HG03159 (cell line): Measurements from ENCODE around the gene MPDZ.
"Not testable (repeated sequence)": the region's sequence is repeated elsewhere in the genome, so short reads cannot be mapped to it uniquely, and the experiment has no call there.

Experiments used
- ATAC-seq: cut with Tn5 transposase; IDR thresholded peaks from one replicate; pipeline ENCODE4 v1.9.1; 2021; ENCODE audit warnings: mild to moderate bottlenecking, moderate library complexity; ENCODE audit not compliant: unreplicated experiment

Gene MPDZ

GRCh38 chr9:13266167-13266566, 13.3 kb downstream of the MPDZ start:
- ATAC-seq: no peak

- ATAC-seq: no peak
Observed at GRCh38 chr9:13264788-13265187, 14.7 kb downstream of the MPDZ start.

GRCh38 chr9:13263511-13263910, 16.0 kb downstream of the MPDZ start:
- ATAC-seq: no peak

- ATAC-seq: no peak
Observed at GRCh38 chr9:13252852-13253251, 26.6 kb downstream of the MPDZ start.

- ATAC-seq: no peak
Observed at GRCh38 chr9:13244181-13244580, 35.3 kb downstream of the MPDZ start.

GRCh38 chr9:13241283-13241682, 38.2 kb downstream of the MPDZ start:
- ATAC-seq: no peak

- ATAC-seq: no peak
Observed at GRCh38 chr9:13239660-13240059, 39.8 kb downstream of the MPDZ start.

- ATAC-seq: no peak
Observed at GRCh38 chr9:13239208-13239607, 40.3 kb downstream of the MPDZ start.

- ATAC-seq: no peak
Observed at GRCh38 chr9:13234932-13235331, 44.6 kb downstream of the MPDZ start.

- ATAC-seq: no peak
Observed at GRCh38 chr9:13228431-13228830, 51.1 kb downstream of the MPDZ start.

- ATAC-seq: no peak
Observed at GRCh38 chr9:13224366-13224765, 55.1 kb downstream of the MPDZ start.

- not testable (repeated sequence) for ATAC-seq
Observed at GRCh38 chr9:13222733-13223132, 56.8 kb downstream of the MPDZ start.

GRCh38 chr9:13221741-13222140, 57.8 kb downstream of the MPDZ start:
- no peak for ATAC-seq

- no peak for ATAC-seq
Observed at GRCh38 chr9:13220837-13221236, 58.7 kb downstream of the MPDZ start.

- no peak for ATAC-seq
Observed at GRCh38 chr9:13215791-13216554, 63.5 kb downstream of the MPDZ start.

GRCh38 chr9:13213998-13214397, 65.5 kb downstream of the MPDZ start:
- no peak for ATAC-seq

GRCh38 chr9:13213337-13213736, 66.2 kb downstream of the MPDZ start:
- no peak for ATAC-seq

- ATAC-seq: no peak
Observed at GRCh38 chr9:13210306-13210705, 69.2 kb downstream of the MPDZ start.

GRCh38 chr9:13209498-13209897, 70.0 kb downstream of the MPDZ start:
- no peak for ATAC-seq

GRCh38 chr9:13205824-13206223, 73.7 kb downstream of the MPDZ start:
- no peak for ATAC-seq

- no peak for ATAC-seq
Observed at GRCh38 chr9:13190040-13190439, 89.5 kb downstream of the MPDZ start.

- ATAC-seq: no peak
Observed at GRCh38 chr9:13189362-13189761, 90.1 kb downstream of the MPDZ start.

- no peak for ATAC-seq
Observed at GRCh38 chr9:13186774-13187173, 92.7 kb downstream of the MPDZ start.
